ENCODE measurements around the gene TLR6.

The TLR6 gene

DNA sequence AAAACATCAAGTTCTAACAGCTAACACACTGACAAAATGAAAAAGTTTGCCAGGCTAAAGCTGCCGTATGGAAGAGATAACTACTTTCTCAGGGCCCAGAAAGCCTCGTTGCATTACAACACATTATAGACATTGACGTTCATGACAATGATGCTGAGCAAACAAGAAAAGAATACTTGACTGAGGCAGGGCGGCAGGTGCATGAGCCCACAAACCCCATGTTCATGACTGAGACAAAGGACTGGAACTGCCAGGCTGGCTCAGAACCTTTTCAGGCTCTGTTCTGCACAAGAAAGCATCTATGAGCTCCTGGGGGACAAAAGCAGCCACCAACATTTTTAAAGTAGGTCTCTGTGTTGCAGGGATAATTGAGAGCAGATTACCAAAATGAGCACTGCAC, 13.6 kb downstream of the TLR6 start:
- Histone ChIP-seq H3K9me3 (ENCODE audit: control insufficient read depth in 1 of 2, low read length in 2 of 2) (no peaks in the 10 kb centered on the region), H3K27ac (ENCODE audit: low read length) (no peak overlapping the region), H3K27me3 (ENCODE audit: low read depth, low read length) (no peaks in the 10 kb centered on the region), H3K4me1 (ENCODE audit: control insufficient read depth in 1 of 2, insufficient read depth in 2 of 2, low read length in 2 of 2) (no peaks in the 10 kb centered on the region), H3K4me3 (ENCODE audit: low read depth in 1 of 2, low read length in 2 of 2) (no peak overlapping the region), H3K36me3 (ENCODE audit: control insufficient read depth in 1 of 2, insufficient read depth in 2 of 2, low read length in 2 of 2) (no peaks in the 10 kb centered on the region)

DNA sequence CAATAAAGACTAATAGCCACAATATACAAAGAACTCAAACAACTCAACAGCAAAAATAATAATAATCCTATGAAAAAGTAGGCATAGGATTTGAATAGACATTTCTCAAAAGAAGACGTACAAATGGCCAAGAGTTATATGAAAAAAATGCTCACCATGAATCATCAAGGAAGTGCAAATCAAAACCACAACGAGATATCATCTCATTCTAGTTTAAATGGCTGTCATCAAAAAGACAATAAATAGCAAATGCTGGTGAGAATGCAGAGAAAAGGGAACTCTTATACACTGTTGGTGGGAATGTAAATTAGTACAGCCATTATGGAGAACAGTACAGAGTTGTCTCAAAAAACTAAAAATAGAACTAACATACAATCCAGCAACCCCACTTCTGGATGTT, 18.8 kb downstream of the TLR6 start:
- Histone ChIP-seq H3K27ac (ENCODE audit: low read length) (no peak overlapping the region), H3K9me3 (ENCODE audit: control insufficient read depth in 1 of 2, low read length in 2 of 2) (peaks cover 0 to 4% of the 10 kb centered on the region in 2 donors), H3K36me3 (ENCODE audit: control insufficient read depth in 1 of 2, insufficient read depth in 2 of 2, low read length in 2 of 2) (no peaks in the 10 kb centered on the region), H3K4me1 (ENCODE audit: control insufficient read depth in 1 of 2, insufficient read depth in 2 of 2, low read length in 2 of 2) (no peaks in the 10 kb centered on the region), H3K4me3 (ENCODE audit: low read depth in 1 of 2, low read length in 2 of 2) (no peak overlapping the region), H3K27me3 (ENCODE audit: low read depth, low read length) (no peaks in the 10 kb centered on the region)

DNA sequence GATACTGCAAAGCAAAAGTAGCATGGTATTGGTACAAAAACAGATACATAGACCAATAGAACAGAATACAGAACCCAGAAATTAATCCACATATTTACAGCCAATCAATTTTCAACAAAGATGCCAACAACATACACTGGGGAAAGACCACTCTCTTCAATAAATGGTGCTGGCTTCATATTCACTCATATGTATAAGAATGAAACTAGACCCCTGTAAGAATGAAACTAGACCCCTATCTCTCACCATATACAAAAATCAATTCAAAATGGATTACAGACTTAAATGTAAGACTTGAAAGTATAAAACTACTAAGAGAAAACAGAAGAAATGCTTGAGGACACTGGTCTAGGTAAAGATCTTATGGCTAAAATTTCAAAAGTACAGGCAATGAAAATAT, 19.3 kb downstream of the TLR6 start:
- H3K4me3 ChIP-seq (ENCODE audit: low read depth in 1 of 2, low read length in 2 of 2) = no peak overlapping the region
- H3K9me3 ChIP-seq (ENCODE audit: control insufficient read depth in 1 of 2, low read length in 2 of 2) = peaks cover 0 to 4% of the 10 kb centered on the region in 2 donors
- H3K27ac ChIP-seq (ENCODE audit: low read length) = no peak overlapping the region
- no peaks in the 10 kb centered on the region for H3K27me3 ChIP-seq (ENCODE audit: low read depth, low read length)
- H3K4me1 ChIP-seq (ENCODE audit: control insufficient read depth in 1 of 2, insufficient read depth in 2 of 2, low read length in 2 of 2) = no peaks in the 10 kb centered on the region
- H3K36me3 ChIP-seq (ENCODE audit: control insufficient read depth in 1 of 2, insufficient read depth in 2 of 2, low read length in 2 of 2) = no peaks in the 10 kb centered on the region

DNA sequence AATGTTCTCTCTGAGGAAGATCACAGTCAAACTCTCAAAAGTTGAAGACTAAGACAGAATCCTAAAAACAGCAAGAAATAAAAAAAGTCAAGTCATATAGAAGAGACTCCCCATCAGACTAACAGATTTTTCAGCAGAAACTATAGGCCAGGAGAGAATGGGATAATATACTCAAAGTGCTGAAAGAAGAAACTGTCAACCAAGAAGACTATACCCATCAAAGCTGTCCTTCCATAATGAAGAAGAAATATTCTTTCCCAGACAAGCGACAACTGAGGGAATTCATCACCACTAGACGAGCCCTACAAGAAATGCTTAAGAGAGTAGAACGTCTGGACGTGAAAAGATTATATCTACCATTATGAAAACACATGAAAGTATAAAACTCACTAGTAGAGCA, 22.0 kb downstream of the TLR6 start:
- no peaks in the 10 kb centered on the region for H3K27me3 ChIP-seq (ENCODE audit: low read depth, low read length)
- no peak overlapping the region for H3K4me3 ChIP-seq (ENCODE audit: low read depth in 1 of 2, low read length in 2 of 2)
- H3K36me3 ChIP-seq (ENCODE audit: control insufficient read depth in 1 of 2, insufficient read depth in 2 of 2, low read length in 2 of 2) = no peaks in the 10 kb centered on the region
- no peaks in the 10 kb centered on the region for H3K4me1 ChIP-seq (ENCODE audit: control insufficient read depth in 1 of 2, insufficient read depth in 2 of 2, low read length in 2 of 2)
- H3K9me3 ChIP-seq (ENCODE audit: control insufficient read depth in 1 of 2, low read length in 2 of 2) = peaks cover 0 to 4% of the 10 kb centered on the region in 2 donors
- H3K27ac ChIP-seq (ENCODE audit: low read length) = no peak overlapping the region

DNA sequence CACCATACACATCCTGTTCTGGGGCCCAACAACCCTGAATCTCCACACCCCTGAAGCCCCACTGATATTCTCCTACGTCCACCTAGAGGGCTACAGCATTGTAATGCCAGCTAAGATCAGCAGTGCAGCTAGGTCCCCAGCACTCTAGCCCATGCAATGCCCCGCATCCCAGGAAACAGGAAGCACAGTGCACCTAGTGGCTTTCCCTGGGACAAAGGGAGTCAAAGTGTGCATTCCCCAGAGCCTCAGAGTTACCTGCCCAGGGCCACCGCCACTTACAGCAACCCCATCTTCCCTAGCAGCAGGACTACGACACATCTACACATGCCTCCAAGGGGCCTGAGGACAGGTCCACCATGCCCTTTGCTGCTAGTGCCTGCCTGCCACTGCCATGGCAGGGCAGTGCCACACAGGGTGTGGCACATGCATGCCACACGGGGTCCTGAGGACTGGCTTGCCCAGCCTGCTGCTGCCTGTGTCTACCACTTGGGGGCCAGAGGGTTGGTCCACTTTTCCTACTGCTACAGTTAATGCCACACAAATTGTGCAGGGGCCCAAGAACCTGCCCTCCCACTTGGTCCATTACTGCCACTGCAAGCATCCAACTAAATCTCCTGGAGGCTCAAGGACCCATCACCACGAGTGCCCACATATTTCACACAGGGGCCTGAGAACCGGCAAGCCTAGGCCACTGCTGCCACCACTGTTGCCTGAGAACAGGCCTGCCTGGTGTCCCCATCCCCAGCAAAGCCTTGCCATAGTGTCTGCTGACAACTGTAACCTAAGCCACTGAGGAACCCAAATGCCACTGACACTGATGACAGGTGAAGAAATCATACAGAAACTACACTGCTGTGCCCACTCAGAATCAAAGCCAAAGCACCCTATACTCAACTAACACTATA, 23.7 kb downstream of the TLR6 start:
- Histone ChIP-seq H3K4me3 (ENCODE audit: low read depth in 1 of 2, low read length in 2 of 2) (no peak overlapping the region), H3K27ac (ENCODE audit: low read length) (no peak overlapping the region), H3K36me3 (ENCODE audit: control insufficient read depth in 1 of 2, insufficient read depth in 2 of 2, low read length in 2 of 2) (no peaks in the 10 kb centered on the region), H3K27me3 (ENCODE audit: low read depth, low read length) (no peaks in the 10 kb centered on the region), H3K4me1 (ENCODE audit: control insufficient read depth in 1 of 2, insufficient read depth in 2 of 2, low read length in 2 of 2) (no peaks in the 10 kb centered on the region), H3K9me3 (ENCODE audit: control insufficient read depth in 1 of 2, low read length in 2 of 2) (peaks cover 0 to 4% of the 10 kb centered on the region in 2 donors)

DNA sequence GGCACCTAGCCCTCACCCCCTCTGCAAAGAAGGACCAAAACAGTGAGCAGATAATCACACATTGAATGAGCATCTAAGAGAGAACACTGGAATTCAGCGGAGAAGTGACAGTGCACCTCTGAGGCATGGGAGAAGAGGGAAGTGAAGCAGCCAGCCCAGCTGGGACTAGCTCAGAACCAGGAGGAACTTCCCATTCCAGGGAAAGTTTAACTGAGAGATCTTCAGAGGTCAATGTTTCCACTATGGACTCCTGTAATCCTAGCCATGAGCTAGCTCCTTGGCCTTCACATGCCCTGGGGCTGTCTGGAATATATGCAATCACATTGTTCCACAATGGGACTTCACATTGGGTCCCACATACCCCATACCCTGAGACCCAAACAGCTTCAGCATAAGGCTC, 24.4 kb downstream of the TLR6 start:
- Histone ChIP-seq H3K36me3 (ENCODE audit: control insufficient read depth in 1 of 2, insufficient read depth in 2 of 2, low read length in 2 of 2) (no peaks in the 10 kb centered on the region), H3K27me3 (ENCODE audit: low read depth, low read length) (no peaks in the 10 kb centered on the region), H3K4me3 (ENCODE audit: low read depth in 1 of 2, low read length in 2 of 2) (no peak overlapping the region), H3K27ac (ENCODE audit: low read length) (no peak overlapping the region), H3K4me1 (ENCODE audit: control insufficient read depth in 1 of 2, insufficient read depth in 2 of 2, low read length in 2 of 2) (no peaks in the 10 kb centered on the region), H3K9me3 (ENCODE audit: control insufficient read depth in 1 of 2, low read length in 2 of 2) (peaks cover 0 to 4% of the 10 kb centered on the region in 2 donors)

DNA sequence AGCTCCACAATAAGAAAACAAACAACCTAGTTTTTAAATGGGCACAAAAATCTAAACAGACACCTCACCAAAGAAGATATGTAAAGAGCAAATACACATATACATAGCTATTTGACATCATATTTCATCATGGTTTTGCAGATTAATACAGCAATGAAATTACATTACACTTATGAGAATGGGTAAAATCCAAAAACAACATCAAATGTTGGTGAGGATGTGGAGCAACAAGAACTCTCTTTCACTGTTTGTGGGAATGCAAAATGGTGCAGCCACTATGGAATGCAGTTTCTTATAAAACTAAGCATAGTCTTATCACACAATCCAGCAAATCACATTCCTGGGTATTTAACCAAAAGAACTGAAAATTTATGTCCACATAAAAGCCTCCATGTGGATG, 25.0 kb downstream of the TLR6 start:
- Histone ChIP-seq H3K9me3 (ENCODE audit: control insufficient read depth in 1 of 2, low read length in 2 of 2) (peaks cover 0 to 4% of the 10 kb centered on the region in 2 donors), H3K36me3 (ENCODE audit: control insufficient read depth in 1 of 2, insufficient read depth in 2 of 2, low read length in 2 of 2) (no peaks in the 10 kb centered on the region)

DNA sequence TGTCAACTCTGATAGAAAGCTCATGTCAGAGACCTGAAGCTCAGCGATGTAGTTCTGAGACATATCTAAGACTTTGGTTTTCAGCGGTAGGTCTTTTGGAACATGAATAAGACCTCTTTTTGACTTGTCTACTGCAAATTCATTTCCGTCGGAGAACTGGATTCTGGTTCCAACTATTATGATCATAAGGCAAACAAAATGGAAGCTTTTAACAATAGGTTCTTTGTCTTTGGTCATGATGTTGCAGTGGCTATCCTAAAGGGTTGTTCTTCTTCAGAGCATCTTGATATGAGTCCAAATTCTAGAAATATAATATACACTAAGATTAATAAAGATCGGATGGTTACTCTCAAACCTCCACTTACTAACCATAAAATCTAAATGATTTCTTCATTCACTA, 27.4 kb downstream of the TLR6 start:
- no peaks in the 10 kb centered on the region for H3K27me3 ChIP-seq (ENCODE audit: low read depth, low read length)
- H3K27ac ChIP-seq (ENCODE audit: low read length) = no peak overlapping the region
- H3K4me3 ChIP-seq (ENCODE audit: low read depth in 1 of 2, low read length in 2 of 2) = no peak overlapping the region
- no peaks in the 10 kb centered on the region for H3K36me3 ChIP-seq (ENCODE audit: control insufficient read depth in 1 of 2, insufficient read depth in 2 of 2, low read length in 2 of 2)
- H3K4me1 ChIP-seq (ENCODE audit: control insufficient read depth in 1 of 2, insufficient read depth in 2 of 2, low read length in 2 of 2) = no peaks in the 10 kb centered on the region
- no peaks in the 10 kb centered on the region for H3K9me3 ChIP-seq (ENCODE audit: control insufficient read depth in 1 of 2, low read length in 2 of 2)

More for the DNA sequence above, 25.0 kb downstream of the TLR6 start:
- H3K4me1 ChIP-seq (ENCODE audit: control insufficient read depth in 1 of 2, insufficient read depth in 2 of 2, low read length in 2 of 2) = no peaks in the 10 kb centered on the region
- no peaks in the 10 kb centered on the region for H3K27me3 ChIP-seq (ENCODE audit: low read depth, low read length)
- H3K27ac ChIP-seq (ENCODE audit: low read length) = no peak overlapping the region
- H3K4me3 ChIP-seq (ENCODE audit: low read depth in 1 of 2, low read length in 2 of 2) = no peak overlapping the region

DNA sequence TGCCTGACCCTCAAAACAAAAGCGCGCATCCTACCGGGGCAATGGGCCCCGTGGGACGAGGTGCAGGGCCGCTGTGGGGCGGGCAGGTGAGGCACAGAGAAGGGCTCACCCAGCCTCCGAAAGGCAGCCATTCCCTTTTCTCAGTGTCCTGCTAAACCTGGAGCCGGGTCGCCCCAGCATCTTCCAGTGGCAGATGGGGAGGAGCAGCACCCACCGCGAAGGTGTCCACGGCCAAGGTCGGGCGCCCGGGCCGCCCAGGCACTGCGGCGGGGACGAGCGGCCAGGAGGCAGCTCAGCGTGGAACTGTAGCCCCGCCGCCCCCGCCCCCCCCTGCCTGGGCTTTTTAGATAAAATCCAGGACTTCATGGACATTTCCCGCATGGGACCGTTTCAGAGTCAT, 32.9 kb downstream of the TLR6 start:
- H3K36me3 ChIP-seq (ENCODE audit: control insufficient read depth in 1 of 2, insufficient read depth in 2 of 2, low read length in 2 of 2) = no peaks in the 10 kb centered on the region
- H3K27me3 ChIP-seq (ENCODE audit: low read depth, low read length) = no peaks in the 10 kb centered on the region
- no peak overlapping the region for H3K27ac ChIP-seq (ENCODE audit: low read length)
- no peaks in the 10 kb centered on the region for H3K4me1 ChIP-seq (ENCODE audit: control insufficient read depth in 1 of 2, insufficient read depth in 2 of 2, low read length in 2 of 2)
- no peaks in the 10 kb centered on the region for H3K9me3 ChIP-seq (ENCODE audit: control insufficient read depth in 1 of 2, low read length in 2 of 2)
- no peak overlapping the region for H3K4me3 ChIP-seq (ENCODE audit: low read depth in 1 of 2, low read length in 2 of 2)

DNA sequence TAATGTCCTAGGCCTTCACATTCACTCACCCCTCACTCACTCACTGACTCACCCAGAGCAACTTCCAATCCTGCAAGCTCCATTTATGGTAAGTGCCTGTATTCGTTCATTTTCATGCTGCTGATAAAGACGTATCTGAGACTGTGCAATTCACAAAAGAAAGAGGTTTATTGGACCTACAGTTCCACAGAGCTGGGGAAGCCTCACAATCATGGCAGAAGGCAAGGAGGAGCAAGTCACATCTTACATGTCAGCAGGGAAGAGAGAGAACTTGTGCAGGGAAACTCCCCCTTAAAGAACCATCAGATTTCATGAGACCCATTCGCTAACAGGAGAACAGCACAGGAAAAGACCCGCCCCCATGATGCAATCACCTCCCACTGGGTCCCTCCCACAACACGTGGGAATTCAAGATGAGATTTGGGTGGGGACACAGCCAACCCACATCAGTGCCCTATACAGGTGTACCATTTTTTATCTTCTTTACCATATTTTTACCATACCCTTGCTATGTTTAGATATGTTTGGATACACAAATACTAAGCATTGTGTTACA, 33.8 kb downstream of the TLR6 start:
- Histone ChIP-seq H3K27me3 (ENCODE audit: low read depth, low read length) (no peaks in the 10 kb centered on the region), H3K4me3 (ENCODE audit: low read depth in 1 of 2, low read length in 2 of 2) (no peak overlapping the region), H3K9me3 (ENCODE audit: control insufficient read depth in 1 of 2, low read length in 2 of 2) (no peaks in the 10 kb centered on the region)

DNA sequence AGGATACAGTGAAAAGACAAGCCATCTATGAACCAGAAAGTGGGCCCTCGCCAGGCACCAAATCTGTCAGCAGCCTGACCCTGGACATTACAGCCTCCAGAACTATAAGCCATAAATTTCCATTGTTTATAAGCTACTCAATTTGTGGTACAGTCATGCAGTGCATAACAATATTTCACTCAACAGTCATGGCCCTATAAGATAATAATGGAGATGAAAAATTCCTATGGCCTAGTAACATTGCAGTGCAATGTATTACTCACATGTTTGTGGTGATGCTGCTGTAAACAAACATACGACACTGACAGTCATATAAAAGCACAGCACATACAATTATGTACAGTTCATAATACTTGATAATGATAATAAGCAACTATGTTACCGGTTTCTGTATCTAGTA, 34.9 kb downstream of the TLR6 start:
- H3K4me3 ChIP-seq (ENCODE audit: low read depth in 1 of 2, low read length in 2 of 2) = no peak overlapping the region
- H3K27me3 ChIP-seq (ENCODE audit: low read depth, low read length) = no peaks in the 10 kb centered on the region
- no peaks in the 10 kb centered on the region for H3K36me3 ChIP-seq (ENCODE audit: control insufficient read depth in 1 of 2, insufficient read depth in 2 of 2, low read length in 2 of 2)
- H3K4me1 ChIP-seq (ENCODE audit: control insufficient read depth in 1 of 2, insufficient read depth in 2 of 2, low read length in 2 of 2) = no peaks in the 10 kb centered on the region
- H3K9me3 ChIP-seq (ENCODE audit: control insufficient read depth in 1 of 2, low read length in 2 of 2) = no peaks in the 10 kb centered on the region
- H3K27ac ChIP-seq (ENCODE audit: low read length) = no peak overlapping the region

More for the DNA sequence above, 33.8 kb downstream of the TLR6 start:
- Histone ChIP-seq H3K27ac (ENCODE audit: low read length) (no peak overlapping the region), H3K36me3 (ENCODE audit: control insufficient read depth in 1 of 2, insufficient read depth in 2 of 2, low read length in 2 of 2) (no peaks in the 10 kb centered on the region), H3K4me1 (ENCODE audit: control insufficient read depth in 1 of 2, insufficient read depth in 2 of 2, low read length in 2 of 2) (no peaks in the 10 kb centered on the region)
